Activated effector memory CD4-positive, alpha-beta T cell treated with anti-CD3 and anti-CD28 coated beads, Interleukin-2, amount 50 U/mL, for 16 hours (primary cell): ENCODE measurements around the gene ATL2.
"Not testable (repeated sequence)": the region's sequence is repeated elsewhere in the genome, so short reads cannot be mapped to it uniquely, and the experiment has no call there.

ENCODE experiments used
- DNase-seq: peaks from one replicate; pipeline ENCODE4 v3.0.0-alpha.2; 2020

ATL2 gene

GRCh38 chr2:38387887-38388286, 10.8 kb upstream of the ATL2 start:
- DNase-seq: no peak

DNA sequence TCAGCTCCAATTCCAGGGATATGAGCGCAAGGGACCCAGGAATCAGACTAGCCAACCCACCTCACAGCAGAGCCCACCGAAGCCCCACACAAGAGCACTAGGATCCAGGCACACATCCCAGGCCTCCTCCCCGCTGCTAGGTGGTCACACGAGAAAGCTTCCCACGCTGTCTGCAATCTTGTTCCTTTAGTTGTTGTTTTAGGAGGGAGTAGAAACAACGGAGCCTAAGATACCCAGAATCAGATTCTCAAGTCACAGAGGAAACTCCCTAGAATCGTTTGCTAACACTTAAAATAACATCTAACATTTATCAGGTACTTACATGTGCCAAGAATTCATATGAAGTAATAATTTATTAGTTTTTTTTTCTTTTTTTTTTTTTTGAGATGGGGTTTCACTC, 9.7 kb upstream of the ATL2 start:
- DNase-seq: no peak

DNA sequence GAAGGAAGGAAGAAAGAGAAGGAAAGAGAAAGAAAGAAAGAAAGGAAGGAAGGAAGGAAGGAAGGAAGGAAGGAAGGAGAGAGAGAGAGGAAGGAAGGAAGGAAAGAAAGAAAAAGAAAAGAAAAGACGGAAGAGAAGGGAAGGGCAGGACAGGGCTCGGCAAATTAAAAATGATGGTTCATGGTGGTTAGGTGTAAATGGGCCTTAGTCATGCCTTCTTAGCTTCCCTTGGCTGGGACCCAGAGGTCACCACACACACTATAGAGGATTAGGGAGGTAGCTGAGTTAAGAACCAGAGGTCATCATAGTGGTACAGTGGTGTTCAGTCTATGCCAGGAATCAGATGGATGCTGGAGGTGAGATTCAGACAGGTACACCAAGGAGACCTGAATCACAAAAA, 9.3 kb upstream of the ATL2 start:
- DNase-seq: no peak

- DNase-seq: no peak
These were observed 7.3 kb upstream of the ATL2 start for GRCh38 chr2:38384338-38384737.

GRCh38 chr2:38383741-38384140, 6.7 kb upstream of the ATL2 start:
- not testable (repeated sequence) for DNase-seq

DNA sequence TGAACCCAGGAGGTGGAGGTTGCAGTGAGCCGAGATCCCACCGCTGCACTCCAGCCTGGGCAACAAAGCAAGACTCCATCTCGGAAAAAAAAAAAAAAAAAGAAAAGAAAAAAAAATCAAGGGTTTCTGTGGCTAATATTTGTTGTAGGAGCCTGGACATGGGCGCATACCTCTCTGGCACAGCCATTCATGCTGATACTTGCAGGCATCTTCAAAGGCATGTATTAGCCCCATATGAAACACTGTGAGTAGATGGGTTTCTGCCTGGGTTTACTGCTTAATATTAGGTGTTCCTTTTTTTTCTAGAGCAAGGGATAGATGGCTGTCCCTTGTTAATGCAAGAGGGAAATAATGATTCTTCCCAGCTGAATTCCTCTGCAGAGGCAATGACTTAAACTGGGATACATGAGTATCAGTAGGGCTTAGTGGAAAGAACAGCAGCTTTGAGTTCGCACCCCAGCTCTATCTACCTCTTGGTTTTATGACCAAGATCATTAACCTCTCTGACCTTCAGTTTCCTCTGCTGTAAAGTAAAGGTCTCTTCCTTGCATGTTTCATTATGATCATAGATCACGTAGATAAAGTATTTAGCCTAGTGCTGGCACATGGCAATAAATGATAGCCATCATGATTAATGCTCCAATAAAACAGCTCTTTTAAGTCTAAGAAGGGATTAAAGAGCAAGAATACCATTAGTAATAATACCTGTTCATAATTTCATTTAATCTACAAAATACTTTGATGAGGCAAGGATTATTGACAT, 4.5 kb upstream of the ATL2 start:
- no peak for DNase-seq

DNA sequence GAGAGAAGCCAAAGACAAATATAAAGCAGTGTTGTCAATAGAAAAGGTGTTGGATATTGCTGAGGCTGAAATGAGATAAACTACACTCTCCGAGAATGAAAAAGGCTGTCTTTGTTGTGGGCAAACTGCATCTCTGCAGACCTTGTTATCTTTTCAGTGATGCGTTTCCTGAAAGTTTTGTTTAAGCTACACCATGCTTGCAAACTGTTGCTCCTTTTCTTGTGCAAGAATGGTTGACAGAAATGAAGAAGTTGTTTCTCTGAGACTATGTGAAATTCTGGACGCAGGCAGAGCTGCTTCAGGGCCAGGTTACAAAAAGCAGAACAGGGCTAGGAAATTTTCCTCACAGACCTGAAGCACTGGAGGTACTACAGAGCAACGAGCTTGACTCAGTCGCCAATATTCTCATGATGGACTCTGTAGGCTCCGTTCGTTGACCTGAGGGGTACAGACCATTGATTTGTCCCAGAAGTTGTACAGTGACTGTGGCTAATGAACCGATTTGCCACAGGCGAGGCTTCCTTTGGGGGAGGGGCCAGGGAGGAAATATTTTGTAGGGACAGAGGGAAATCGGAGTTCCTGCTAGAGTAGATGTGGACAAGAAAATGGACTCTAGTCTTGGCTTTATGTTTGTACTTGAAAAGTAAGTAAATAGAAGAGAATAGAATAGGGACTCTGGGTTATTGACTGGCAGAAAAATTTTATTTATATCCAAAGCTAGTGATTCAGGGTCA, 3.5 kb upstream of the ATL2 start:
- DNase-seq: no peak

DNA sequence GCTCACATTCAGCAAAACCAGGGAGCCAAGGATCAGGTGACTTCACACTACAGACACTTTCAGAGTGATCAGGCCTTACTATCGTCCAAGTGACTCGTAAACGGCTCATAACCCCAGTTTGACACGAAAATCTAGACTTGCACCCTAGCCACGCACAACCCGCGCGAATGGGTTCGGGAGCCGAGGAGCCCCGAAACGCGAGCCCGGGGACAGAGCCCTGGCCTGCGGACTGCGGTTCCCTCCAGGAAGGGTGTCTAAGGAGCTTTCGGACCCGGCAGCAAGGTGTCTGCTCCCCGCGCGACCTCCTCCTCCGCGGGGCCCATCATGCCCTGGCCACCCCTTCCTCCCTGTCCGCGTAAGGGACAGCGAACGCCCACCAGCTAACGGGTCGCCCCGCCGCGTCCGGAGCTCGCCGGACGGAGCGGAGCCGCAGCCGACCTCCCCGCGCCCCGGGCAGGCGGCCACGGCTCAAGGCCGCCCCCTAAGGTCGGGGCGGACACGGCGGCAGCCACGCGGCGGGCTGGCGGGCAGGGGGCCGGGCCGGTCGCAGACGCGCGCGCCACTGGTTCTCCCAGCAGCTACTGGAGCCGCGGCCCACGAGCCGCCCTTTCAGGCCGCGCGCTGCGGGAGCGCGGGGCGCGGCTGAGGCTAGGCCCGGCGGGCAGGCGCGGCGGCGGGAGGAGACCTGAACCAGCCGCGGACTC, 575 bp downstream of the ATL2 start:
- peak; percentile 86 for DNase-seq

DNA sequence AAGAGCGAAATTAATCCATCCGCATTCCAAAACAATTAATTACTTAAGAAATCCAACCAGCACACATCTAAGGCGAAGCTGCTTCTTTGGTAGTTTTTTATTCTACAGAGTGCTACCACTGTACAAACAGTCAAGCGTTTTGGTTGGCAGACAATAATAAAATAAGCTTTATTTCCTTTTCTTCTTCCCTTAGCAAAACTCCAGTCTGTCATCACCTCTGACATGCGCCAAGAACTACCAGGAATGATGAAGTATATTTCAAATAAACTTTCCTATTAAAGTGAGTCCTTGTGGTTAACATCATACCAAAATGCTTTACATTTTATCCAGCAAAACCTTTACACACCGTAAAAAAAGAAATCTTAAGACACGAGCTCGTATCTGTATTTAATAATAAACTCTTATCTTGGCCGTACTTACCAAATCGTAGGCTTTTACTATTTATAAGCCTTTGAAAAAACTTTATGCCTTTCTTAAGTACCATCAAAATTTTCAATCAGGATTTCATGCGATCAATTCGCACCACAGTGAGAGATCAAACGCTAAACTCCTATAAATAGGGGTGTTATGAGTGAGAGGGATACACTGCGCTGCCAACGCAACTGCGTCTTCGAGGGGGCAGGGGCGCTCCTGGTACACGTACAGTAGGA, 1.3 kb downstream of the ATL2 start:
- DNase-seq: peak; percentile 81

- DNase-seq: no peak
These were observed 2.1 kb downstream of the ATL2 start for GRCh38 chr2:38374984-38375383.

DNA sequence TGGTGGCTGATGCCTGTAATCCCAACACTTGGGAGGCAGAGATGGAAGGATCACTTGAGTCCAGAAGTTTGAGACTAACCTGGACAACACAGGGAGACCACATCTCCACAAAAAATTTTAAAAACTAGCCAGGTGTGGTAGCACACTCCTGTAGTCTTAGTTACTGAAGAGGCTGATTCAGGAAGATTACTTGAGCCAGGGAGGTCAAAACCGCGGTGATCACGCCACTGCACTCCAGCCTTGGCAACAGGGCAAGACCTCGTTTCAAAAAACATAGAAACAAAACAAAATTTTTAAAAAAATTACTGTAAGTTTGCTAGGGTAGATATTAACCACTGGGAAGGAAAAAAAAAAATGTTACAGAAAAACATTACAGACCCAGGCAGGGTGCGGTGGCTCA, 5.8 kb downstream of the ATL2 start:
- DNase-seq: no peak

- no peak for DNase-seq
These were observed 6.4 kb downstream of the ATL2 start for GRCh38 chr2:38370664-38371063.

DNA sequence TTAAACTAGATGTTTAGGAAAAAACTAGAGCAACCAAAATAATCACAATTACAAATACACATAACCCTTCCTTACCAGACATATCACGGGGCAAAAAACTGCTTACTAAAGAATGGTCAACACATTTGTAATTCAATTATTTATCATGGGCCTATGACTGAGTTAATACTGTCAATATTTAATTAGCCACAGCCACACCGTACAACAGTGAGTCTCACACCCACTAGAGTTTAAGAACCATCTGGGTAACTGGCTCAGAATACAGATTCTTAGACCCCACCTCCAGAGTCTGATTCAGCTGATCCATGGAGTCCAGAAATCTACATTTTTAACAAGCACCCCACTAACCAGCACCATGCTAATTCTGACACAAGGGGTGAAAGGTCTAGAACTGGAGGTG, 14.8 kb downstream of the ATL2 start:
- DNase-seq: no peak

DNA sequence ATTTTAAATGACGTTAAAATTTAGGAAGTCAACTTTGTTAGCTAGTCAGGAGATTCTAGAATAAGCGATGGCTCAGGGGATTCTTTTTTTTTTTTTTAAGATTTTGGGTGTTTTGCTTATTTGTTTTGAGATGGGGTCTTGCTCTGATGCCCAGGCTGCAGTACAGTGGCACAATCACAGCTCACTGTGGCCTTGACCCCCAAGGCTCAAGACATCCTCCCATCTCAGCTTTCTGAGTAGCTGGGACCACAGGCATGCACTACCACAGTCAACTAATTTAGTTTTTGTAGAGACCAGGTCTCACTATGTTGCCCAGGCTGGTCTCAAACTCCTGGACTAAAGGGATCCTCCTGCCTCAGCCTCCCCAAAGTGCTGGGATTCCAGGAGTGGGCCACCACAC, 16.9 kb downstream of the ATL2 start:
- DNase-seq: no peak

DNA sequence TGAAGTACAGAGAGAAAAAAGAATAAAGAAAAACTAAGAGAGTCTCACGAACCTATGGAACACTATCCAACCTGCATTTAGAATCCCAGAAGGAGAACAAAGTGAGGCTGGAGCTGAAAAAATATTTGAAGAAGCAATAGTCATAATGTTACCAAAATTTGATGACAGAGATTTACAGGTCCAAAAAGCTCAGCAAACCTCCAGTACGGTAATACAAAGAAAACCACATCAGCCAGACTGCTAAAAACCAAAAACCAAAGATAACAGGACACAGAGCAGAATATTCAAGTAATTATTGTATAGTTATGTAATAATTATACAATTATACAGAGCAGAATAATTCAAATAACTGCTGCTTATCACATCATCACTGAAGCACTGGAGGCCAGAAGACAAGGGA, 23.7 kb downstream of the ATL2 start:
- no peak for DNase-seq

DNA sequence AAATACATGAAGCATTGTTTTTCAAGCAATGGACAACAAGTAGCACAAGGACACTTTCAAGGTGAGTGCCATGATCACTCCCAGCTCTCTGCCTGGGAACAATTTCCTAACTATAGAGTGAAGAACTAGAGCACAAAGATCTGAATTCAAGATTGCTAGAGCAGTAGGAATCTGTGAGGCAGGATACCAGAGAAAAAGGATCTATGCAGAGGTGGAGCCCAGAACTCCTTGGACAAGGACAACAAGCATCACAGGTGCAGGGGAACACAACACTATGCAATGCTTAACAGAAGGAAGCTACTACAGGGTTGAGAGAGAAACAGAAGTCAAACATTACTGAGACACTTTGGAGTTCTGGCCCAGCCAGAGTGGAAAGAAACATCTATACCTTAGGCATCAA, 24.7 kb downstream of the ATL2 start:
- no peak for DNase-seq

- DNase-seq: no peak
These were observed 31.6 kb downstream of the ATL2 start for GRCh38 chr2:38345323-38346038.

DNA sequence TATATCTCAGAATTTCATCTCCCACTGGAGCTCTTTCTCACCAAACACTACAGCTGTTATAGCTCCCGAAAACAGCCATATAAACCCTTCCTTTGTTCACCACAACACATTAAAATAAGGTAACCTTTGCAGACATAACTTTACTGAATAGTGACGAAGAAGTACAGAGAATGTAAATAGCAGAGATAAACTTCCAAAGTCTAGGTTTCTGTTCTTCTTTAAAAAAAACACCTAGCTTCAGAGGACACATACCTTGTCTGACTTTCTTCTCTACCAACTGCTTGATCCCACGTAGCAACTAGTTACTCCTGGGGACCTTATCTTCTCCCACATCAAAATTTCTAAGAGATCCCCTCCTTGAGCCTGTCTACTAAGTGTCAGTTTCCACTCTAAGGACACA, 32.3 kb downstream of the ATL2 start:
- DNase-seq: no peak

DNA sequence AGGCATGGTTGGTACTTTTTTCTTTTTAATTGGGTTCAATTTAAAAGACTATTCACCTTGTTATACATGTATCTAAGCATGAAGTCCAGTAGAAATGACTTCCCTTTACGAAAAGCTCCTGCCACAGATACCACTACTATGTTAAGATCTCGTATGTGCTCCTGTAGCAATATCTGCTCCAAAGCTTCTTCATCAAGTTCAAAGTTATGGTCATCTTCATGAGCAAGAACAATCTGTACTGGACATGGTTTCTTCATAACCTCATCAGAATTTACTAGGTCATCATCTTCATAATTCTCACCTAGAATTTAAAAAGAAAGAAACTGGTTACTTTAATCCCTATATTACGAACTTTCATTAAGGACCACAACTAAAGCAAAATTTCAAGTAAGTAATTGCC, 33.9 kb downstream of the ATL2 start:
- DNase-seq: no peak

DNA sequence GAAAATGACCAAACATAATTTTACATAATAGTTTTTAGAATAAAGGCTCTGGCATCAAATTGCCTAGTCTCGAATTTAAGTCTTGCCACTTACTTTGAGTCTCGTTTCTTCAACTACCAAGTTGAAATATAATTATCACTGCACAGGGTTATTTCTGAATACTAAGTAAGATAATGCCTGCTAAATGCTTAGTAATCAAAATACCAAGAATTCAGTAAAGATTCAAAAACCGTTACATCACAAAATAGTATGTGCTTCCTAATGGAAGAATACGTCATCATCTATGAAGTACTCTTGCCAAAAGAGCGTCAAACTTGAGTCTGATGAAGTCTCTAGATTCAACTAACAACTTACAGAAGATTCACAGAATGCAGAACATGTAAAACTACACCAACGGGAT, 40.5 kb downstream of the ATL2 start:
- DNase-seq: no peak

DNA sequence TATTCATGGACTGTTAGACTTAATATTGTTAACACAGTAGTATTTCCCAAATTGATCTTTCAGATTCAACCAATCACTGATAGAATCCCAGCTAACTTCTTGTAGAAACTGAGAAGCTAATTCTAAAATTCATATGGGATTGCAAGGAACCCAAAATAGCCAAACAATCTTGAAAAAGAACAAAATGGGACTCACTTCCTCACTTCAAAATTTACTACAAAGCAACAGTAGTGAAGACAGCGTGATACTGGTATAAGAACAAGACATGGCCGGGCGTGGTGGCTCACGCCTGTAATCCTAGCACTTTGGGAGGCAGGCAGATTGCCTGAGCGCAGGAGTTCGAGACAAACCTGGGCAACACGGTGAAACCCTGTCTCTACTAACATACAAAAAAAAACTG, 46.3 kb downstream of the ATL2 start:
- DNase-seq: no peak

- DNase-seq: no peak
These were observed 49.5 kb downstream of the ATL2 start for GRCh38 chr2:38327580-38327979.

DNA sequence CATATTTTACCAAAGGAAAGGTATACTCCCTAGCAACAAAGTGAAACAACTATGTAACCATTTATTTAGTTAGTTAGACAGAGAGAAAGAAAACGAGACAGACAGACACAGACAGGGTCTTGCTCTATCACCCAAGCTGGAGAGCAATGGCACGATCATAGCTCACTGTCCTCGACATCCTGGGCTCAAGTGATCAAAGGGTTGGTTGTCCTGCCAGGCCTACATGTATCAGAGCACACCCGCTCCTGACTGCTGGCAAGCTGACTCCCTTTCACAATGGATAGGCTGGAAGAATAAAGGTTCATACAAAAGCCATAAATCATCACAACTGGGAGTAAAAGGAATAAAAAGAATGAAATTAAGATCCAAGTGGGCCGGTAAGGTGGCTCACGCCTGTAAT, 53.5 kb downstream of the ATL2 start:
- no peak for DNase-seq
